Adipocyte (in vitro differentiated cells): Measurements from ENCODE around the gene TOM1.
A peak's percentile ranks its signal among the peaks of the same experiment; 100 is the strongest.

Source experiments
- DNase-seq: peaks from one replicate; pipeline ENCODE4 v3.0.0-alpha.2; 2015; ENCODE audit warnings: low read depth
- H3K27me3 ChIP-seq: replicated peaks from 2 replicates; pipeline ENCODE4 v1.7.0; 2013; ENCODE audit warnings: mild to moderate bottlenecking, low read length, moderate library complexity; ENCODE audit not compliant: control insufficient read depth, insufficient read depth
- H3K36me3 ChIP-seq: 2 replicates; pipeline ENCODE4 v1.7.0; 2013; ENCODE audit warnings: low read length, mild to moderate bottlenecking, moderate library complexity; ENCODE audit not compliant: control insufficient read depth, insufficient read depth, severe bottlenecking
- H3K4me1 ChIP-seq: 2 replicates; pipeline ENCODE4 v1.7.0; 2013; ENCODE audit warnings: mild to moderate bottlenecking, low read length, moderate library complexity; ENCODE audit not compliant: control insufficient read depth, insufficient read depth
- H3K4me3 ChIP-seq: 2 replicates; pipeline ENCODE4 v1.7.0; 2013; ENCODE audit warnings: mild to moderate bottlenecking, low read length, moderate library complexity
- H3K9ac ChIP-seq: 2 replicates; pipeline ENCODE4 v1.7.0; 2013; ENCODE audit warnings: mild to moderate bottlenecking, low read length, moderate library complexity
- H3K9me3 ChIP-seq: 2 replicates; pipeline ENCODE4 v1.7.0; 2013; ENCODE audit warnings: mild to moderate bottlenecking, low read length, moderate library complexity; ENCODE audit not compliant: control insufficient read depth

Gene TOM1

GRCh38 chr22:35349368-35349703 is 49.6 kb downstream of the TOM1 start:
- no peak for DNase-seq
- H3K4me3 ChIP-seq, result no peak overlapping the region
- no peaks in the 10 kb centered on the region for H3K27me3 ChIP-seq
- peak overlapping the region; percentile 32 for H3K9ac ChIP-seq
- no peaks in the 10 kb centered on the region for H3K9me3 ChIP-seq
- peaks cover 40% of the 10 kb centered on the region for H3K36me3 ChIP-seq
- H3K4me1 ChIP-seq, result peaks cover 19% of the 10 kb centered on the region

DNA sequence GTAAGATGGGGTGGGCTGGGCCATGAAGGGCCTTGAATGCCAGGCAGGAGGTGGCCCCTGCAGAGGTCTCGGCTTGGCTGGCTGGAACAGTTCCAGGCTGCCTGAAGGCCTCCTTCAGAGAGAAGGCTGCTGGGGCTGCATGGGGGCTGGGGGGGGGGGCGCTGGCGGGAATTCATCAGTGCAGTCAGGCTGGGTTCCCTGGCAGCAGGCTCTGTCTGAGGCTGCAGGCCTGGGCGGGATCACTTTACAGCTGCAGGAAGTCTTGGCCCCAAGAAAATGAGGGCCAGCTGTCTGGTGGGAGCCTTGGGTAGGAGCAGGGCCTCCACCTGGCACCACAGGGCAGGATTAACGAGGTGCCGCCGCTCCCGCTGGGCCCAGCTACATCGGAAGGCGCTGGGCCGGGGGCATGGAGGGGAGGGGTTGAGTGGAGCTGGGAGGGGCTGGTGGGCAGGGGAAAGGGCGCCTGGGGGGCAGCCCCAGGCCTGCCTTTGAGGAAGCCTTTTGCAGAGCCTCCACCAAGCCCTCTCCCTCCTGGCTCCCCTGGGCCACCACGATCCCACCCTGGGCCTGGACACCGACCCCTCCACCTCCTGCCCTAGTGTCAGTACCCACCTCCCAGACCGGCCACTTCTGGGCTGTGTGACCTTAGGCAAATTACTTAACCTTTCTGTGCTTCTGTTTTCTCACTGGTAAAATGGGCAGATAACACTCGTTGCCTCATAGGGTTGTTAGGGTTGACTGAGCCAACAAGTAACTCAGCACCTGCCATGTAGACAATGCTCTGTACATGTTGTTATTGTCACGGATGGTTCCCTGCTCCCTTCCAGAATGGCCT is 50.2 kb downstream of the TOM1 start:
- no peak overlapping the region for H3K4me3 ChIP-seq
- H3K36me3 ChIP-seq, result peaks cover 34% of the 10 kb centered on the region
- peaks cover 19% of the 10 kb centered on the region for H3K4me1 ChIP-seq
- H3K27me3 ChIP-seq, result no peaks in the 10 kb centered on the region
- no peaks in the 10 kb centered on the region for H3K9me3 ChIP-seq
- H3K9ac ChIP-seq, result peak overlapping the region; percentile 90
- peak; percentile 58 for DNase-seq

GRCh38 chr22:35350539-35351503 is 51.1 kb downstream of the TOM1 start:
- peak overlapping the region; percentile 87 for H3K4me3 ChIP-seq
- peak overlapping the region; percentile 90 for H3K9ac ChIP-seq
- DNase-seq, result peak; percentile 96
- H3K9me3 ChIP-seq, result no peaks in the 10 kb centered on the region
- H3K36me3 ChIP-seq, result peaks cover 25% of the 10 kb centered on the region
- H3K27me3 ChIP-seq, result no peaks in the 10 kb centered on the region
- peaks cover 23% of the 10 kb centered on the region for H3K4me1 ChIP-seq

- Histone ChIP-seq H3K9ac (no peak overlapping the region), H3K36me3 (peaks cover 12% of the 10 kb centered on the region), H3K27me3 (no peaks in the 10 kb centered on the region), H3K9me3 (no peaks in the 10 kb centered on the region), H3K4me3 (no peak overlapping the region), H3K4me1 (peaks cover 27% of the 10 kb centered on the region)
- DNase-seq, result no peak
These were observed 52.8 kb downstream of the TOM1 start for GRCh38 chr22:35352214-35353111.

- Histone ChIP-seq H3K4me1 (peaks cover 27% of the 10 kb centered on the region), H3K4me3 (no peak overlapping the region), H3K9me3 (no peaks in the 10 kb centered on the region), H3K36me3 (peaks cover 4% of the 10 kb centered on the region), H3K9ac (no peak overlapping the region), H3K27me3 (no peaks in the 10 kb centered on the region)
- no peak for DNase-seq
These were observed 53.6 kb downstream of the TOM1 start for GRCh38 chr22:35353318-35353717.

- Histone ChIP-seq H3K4me3 (no peak overlapping the region), H3K27me3 (no peaks in the 10 kb centered on the region), H3K4me1 (peaks cover 27% of the 10 kb centered on the region), H3K9me3 (no peaks in the 10 kb centered on the region), H3K36me3 (no peaks in the 10 kb centered on the region), H3K9ac (no peak overlapping the region)
- DNase-seq, result no peak
These were observed 54.4 kb downstream of the TOM1 start for GRCh38 chr22:35354068-35354467.

DNA sequence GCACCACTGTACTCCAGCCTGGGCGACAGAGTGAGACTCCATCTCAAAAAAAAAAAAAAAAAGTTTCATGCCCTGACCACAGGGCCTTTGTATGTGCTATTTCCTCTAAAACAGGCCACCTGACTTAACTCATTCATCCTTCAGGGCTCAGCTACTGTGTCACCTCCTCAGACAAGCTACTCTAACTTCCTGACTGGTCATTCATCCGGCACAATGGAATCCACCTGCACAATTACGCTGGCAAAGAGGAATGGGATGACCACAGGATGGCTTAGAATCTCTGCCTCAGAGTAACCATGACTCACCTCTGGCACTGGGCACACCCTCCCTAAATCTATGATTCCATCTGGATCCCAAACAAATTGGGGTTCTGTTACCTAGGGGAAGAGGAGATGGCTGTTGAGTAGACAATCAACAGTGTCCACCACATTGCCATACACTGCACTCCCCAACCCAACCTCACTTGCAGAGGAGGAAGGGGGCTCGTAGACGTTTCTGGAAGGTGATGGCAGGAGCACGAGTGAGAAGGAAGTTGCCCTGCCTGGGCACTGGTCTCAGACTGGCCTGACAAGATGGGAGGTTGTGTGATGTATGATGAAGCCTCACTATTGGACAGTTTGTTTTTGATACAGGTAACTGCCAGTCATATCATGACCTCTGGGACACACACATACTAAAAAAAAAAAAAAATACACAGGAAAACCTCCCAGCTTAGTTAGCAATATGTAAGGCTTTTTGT is 58.4 kb downstream of the TOM1 start:
- H3K9me3 ChIP-seq, result no peaks in the 10 kb centered on the region
- peaks cover 8% of the 10 kb centered on the region for H3K4me1 ChIP-seq
- no peak overlapping the region for H3K4me3 ChIP-seq
- no peaks in the 10 kb centered on the region for H3K27me3 ChIP-seq
- no peak overlapping the region for H3K9ac ChIP-seq
- no peaks in the 10 kb centered on the region for H3K36me3 ChIP-seq
- DNase-seq, result no peak

DNA sequence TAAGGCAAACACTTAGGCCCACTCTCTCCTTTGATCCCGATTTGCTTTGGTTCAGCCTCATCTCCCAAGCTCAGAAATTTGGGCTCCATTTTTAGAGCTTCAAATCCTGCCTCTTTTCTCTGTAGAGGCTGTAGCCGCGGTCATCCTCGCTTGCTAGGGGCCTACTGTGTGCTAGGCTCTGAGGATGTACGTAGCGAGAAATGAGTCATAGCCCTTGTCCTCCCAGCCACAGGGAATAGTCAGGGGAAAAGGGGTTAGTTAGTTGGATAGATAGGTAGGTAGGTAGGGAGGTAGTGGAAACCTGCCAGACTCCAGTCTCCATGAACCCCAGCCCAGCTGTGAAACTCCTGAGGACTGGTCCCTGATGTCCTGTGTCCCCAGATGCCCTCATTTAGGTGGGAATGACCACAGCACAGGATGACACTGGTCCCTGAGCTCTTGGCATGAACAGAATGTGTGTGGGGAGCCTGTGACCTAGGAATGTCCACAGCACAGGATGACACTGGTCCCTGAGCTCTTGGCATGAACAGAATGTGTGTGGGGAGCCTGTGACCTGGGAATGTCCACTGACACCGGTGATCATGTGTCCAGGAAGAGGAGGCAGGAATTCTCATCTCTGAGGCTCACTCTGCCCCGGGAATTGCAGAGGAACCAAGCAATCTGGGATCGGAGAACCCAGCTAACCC is 59.8 kb downstream of the TOM1 start:
- Histone ChIP-seq H3K9ac (no peak overlapping the region), H3K4me1 (peaks cover 8% of the 10 kb centered on the region), H3K36me3 (no peaks in the 10 kb centered on the region), H3K9me3 (no peaks in the 10 kb centered on the region), H3K27me3 (no peaks in the 10 kb centered on the region), H3K4me3 (no peak overlapping the region)
- no peak for DNase-seq

DNA sequence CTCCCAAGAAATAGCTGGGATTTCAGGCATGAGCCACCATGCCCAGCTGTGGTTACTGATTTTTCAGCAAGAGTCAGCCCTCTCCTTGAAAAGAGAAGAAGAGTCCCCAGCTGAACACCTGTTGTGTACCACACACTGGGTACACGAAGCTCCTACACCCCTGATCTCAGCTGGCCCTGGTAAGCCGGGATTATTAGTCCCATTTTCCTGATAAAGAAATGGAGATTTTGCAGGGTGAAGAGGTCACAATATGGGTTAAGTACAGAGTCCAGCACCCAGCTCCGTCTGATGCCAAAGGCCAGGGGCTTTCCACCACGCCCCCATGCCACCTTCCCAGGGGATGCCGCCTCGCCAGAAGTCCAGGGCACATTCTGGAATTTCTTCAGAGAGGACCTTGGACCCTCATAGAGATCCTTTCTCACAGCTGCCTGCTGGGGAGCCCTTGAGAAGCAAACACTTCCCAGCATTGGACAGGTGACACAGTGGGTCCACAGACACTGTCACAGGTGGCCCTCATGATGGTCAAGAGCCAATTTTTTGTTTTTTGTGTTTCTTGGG is 61.4 kb downstream of the TOM1 start:
- H3K4me3 ChIP-seq, result no peak overlapping the region
- no peaks in the 10 kb centered on the region for H3K9me3 ChIP-seq
- H3K9ac ChIP-seq, result no peak overlapping the region
- H3K36me3 ChIP-seq, result no peaks in the 10 kb centered on the region
- no peak for DNase-seq
- H3K27me3 ChIP-seq, result no peaks in the 10 kb centered on the region
- H3K4me1 ChIP-seq, result peaks cover 4% of the 10 kb centered on the region
